ENCODE results near the gene PARD3. TPM values are rescaled to one million over a fixed set of nuclear protein-coding genes. Genes with fewer than 3 reads are reported as not detected.

PARD3 gene
- total RNA-seq, 2 donors from 2014 or later, result 59.6 to 74.6 TPM

DNA sequence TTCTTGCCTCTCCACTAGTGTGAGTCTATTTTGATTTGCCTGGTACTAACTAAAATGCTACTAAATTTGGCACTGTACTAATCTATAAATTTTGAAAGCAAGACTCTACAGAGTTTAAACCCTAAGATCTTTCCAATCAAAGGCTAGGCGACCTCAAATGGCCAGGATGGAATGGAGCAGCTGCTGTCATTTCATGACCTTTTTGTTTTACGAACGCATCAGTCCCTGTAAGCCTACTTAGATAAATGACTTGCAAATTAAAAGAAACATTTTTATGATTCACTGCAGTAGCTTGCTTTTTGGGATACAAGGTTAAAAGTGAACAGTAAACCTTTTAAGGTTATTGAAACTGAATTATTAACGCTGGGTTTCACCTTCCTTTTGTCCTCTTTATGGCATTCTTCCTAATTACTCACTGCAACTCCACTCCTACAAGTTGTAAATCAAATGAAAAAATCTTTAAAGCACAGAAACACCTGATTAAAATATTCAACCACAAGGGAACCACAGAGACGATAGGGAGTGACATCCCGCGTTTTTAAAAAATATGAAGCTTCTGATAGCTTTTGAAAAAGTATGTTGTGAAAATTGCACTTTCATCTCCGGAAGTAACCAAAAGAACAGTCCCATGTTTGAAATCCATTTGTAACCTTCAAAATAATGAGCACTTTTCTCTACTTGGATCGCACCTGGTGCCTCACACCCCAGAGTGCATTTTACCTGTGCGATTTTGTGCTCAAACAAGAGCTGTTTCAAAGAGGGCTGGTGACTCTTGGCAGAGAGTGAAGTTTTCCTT lies 595.1 kb downstream of the PARD3 start:
- H3K27ac Mint-ChIP-seq, result no peak overlapping the region
- H3K4me3 Mint-ChIP-seq, result no peak overlapping the region
- Histone ChIP-seq H3K9me3 (ENCODE audit: control insufficient read depth, low read length) (no peaks in the 10 kb centered on the region), H3K4me3 (ENCODE audit: low read length) (no peak overlapping the region), H3K4me1 (ENCODE audit: control insufficient read depth, insufficient read depth, low read length) (peaks cover 10% of the 10 kb centered on the region), H3K27me3 (ENCODE audit: control insufficient read depth, insufficient read depth, low read length, poor library complexity, severe bottlenecking) (no peaks in the 10 kb centered on the region), H3K36me3 (ENCODE audit: control insufficient read depth, insufficient read depth, low read length) (no peaks in the 10 kb centered on the region), H3K9ac (ENCODE audit: extremely low read depth, low read length, poor library complexity, severe bottlenecking) (no peak overlapping the region), H3K27ac (ENCODE audit: low read depth, low read length) (no peak overlapping the region)
- no peaks in the 10 kb centered on the region for H3K27me3 Mint-ChIP-seq (ENCODE audit: insufficient read depth)
- TF ChIP-seq, protein P1, sequence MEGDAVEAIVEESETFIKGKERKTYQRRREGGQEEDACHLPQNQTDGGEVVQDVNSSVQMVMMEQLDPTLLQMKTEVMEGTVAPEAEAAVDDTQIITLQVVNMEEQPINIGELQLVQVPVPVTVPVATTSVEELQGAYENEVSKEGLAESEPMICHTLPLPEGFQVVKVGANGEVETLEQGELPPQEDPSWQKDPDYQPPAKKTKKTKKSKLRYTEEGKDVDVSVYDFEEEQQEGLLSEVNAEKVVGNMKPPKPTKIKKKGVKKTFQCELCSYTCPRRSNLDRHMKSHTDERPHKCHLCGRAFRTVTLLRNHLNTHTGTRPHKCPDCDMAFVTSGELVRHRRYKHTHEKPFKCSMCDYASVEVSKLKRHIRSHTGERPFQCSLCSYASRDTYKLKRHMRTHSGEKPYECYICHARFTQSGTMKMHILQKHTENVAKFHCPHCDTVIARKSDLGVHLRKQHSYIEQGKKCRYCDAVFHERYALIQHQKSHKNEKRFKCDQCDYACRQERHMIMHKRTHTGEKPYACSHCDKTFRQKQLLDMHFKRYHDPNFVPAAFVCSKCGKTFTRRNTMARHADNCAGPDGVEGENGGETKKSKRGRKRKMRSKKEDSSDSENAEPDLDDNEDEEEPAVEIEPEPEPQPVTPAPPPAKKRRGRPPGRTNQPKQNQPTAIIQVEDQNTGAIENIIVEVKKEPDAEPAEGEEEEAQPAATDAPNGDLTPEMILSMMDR (conservative IDR thresholded peaks at IDR 0.05), result no peak
- no peak for DNase-seq
- H3K9me3 Mint-ChIP-seq, result no peaks in the 10 kb centered on the region
- H3K36me3 Mint-ChIP-seq (ENCODE audit: low read depth), result no peaks in the 10 kb centered on the region
- peaks cover 27% of the 10 kb centered on the region for H3K4me1 Mint-ChIP-seq
- WGBS, 2 experiments (ENCODE audit: insufficient coverage in 1 of 2, insufficient read length in 1 of 2), result 92 to 93% methylated on average over 6 to 10 of the region's 10 CpGs

DNA sequence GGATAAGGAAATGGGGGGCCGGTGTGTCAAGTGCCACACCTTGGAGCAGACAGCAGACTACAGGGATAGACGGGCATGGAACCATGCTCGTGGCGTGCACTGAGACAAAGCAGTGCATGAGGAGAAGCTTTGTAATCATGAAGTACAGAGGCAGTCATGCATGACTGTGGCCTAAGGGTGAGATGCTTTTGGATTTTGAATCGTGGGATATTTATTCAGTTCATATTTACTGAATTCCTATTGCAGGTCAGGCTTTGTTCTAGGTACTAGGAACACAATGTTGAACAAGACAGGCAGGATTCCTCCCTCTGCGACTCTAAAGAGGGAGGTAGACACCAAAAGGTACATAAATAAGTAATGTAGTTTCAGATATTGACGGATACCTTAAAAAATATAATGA lies 597.6 kb downstream of the PARD3 start:
- peaks cover 4% of the 10 kb centered on the region for H3K36me3 ChIP-seq (ENCODE audit: control insufficient read depth, insufficient read depth, low read length)
- H3K27ac ChIP-seq (ENCODE audit: low read depth, low read length), result no peak overlapping the region
- Mint-ChIP-seq H3K4me1 (peaks cover 36% of the 10 kb centered on the region), H3K4me3 (no peak overlapping the region), H3K27me3 (ENCODE audit: insufficient read depth) (no peaks in the 10 kb centered on the region), H3K27ac (no peak overlapping the region), H3K36me3 (ENCODE audit: low read depth) (peaks cover 2% of the 10 kb centered on the region), H3K9me3 (no peaks in the 10 kb centered on the region)
- H3K4me1 ChIP-seq (ENCODE audit: control insufficient read depth, insufficient read depth, low read length), result peaks cover 10% of the 10 kb centered on the region
- no peaks in the 10 kb centered on the region for H3K27me3 ChIP-seq (ENCODE audit: control insufficient read depth, insufficient read depth, low read length, poor library complexity, severe bottlenecking)
- TF ChIP-seq, protein P1 (conservative IDR thresholded peaks at IDR 0.05), result no peak
- DNase-seq, result no peak
- H3K4me3 ChIP-seq (ENCODE audit: low read length), result no peak overlapping the region
- 92 to 94% methylated on average over 7 of the region's 7 CpGs for WGBS, 2 experiments (ENCODE audit: insufficient coverage in 1 of 2, insufficient read length in 1 of 2)
- no peaks in the 10 kb centered on the region for H3K9me3 ChIP-seq (ENCODE audit: control insufficient read depth, low read length)
- no peak overlapping the region for H3K9ac ChIP-seq (ENCODE audit: extremely low read depth, low read length, poor library complexity, severe bottlenecking)

DNA sequence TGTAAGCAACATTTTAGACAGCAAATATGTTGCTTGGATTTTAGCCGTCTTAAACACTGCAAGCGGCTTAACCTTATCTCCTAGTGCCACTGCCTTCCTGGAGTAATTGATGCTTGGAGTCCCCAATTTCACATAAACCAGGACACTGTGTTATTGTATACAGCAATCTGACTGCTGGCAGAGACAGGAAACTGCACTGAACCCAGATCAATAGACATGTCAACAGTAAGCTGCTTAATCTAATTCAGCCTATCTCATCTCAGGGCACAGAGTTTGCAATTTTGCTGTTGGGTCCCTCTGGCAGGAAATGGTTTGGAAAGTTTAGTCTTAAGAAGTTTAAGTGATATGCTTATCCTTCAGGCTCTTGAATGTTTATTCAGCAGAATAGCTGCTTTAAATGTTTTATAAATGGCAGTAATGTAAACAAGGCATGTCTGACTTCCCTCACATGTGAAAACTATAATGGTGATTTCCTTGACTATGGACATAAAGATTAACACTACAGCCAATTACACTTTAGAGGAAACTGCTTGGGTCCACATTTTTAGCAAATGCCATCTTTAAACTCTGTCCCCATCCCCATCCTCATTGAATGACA lies 598.6 kb downstream of the PARD3 start:
- no peak for DNase-seq

More for the DNA sequence above, 598.6 kb downstream of the PARD3 start:
- H3K4me3 Mint-ChIP-seq, result no peak overlapping the region
- peaks cover 39% of the 10 kb centered on the region for H3K4me1 Mint-ChIP-seq
- no peaks in the 10 kb centered on the region for H3K9me3 Mint-ChIP-seq
- H3K27ac Mint-ChIP-seq, result no peak overlapping the region
- peaks cover 16% of the 10 kb centered on the region for H3K4me1 ChIP-seq (ENCODE audit: control insufficient read depth, insufficient read depth, low read length)
- no peaks in the 10 kb centered on the region for H3K27me3 ChIP-seq (ENCODE audit: control insufficient read depth, insufficient read depth, low read length, poor library complexity, severe bottlenecking)
- H3K27ac ChIP-seq (ENCODE audit: low read depth, low read length), result no peak overlapping the region
- TF ChIP-seq, protein P1 (conservative IDR thresholded peaks at IDR 0.05), result no peak
- H3K27me3 Mint-ChIP-seq (ENCODE audit: insufficient read depth), result no peaks in the 10 kb centered on the region
- peaks cover 4% of the 10 kb centered on the region for H3K36me3 ChIP-seq (ENCODE audit: control insufficient read depth, insufficient read depth, low read length)
- peaks cover 2% of the 10 kb centered on the region for H3K36me3 Mint-ChIP-seq (ENCODE audit: low read depth)
- no peak overlapping the region for H3K4me3 ChIP-seq (ENCODE audit: low read length)
- H3K9ac ChIP-seq (ENCODE audit: extremely low read depth, low read length, poor library complexity, severe bottlenecking), result no peak overlapping the region
- WGBS, 2 experiments (ENCODE audit: insufficient coverage in 1 of 2, insufficient read length in 1 of 2), result 90 to 97% methylated on average over 2 of the region's 2 CpGs
- no peaks in the 10 kb centered on the region for H3K9me3 ChIP-seq (ENCODE audit: control insufficient read depth, low read length)

All from endodermal cell (in vitro differentiated cells).